Upper lobe of right lung (tissue), 1 donor: ENCODE data around the gene SP7. TPM values are rescaled to one million over a fixed set of nuclear protein-coding genes. Genes with fewer than 3 reads are reported as not detected.
"Not testable (repeated sequence)": the region's sequence is repeated elsewhere in the genome, so short reads cannot be mapped to it uniquely, and the experiment has no call there.

Experiments
- ATAC-seq: fragments of 200-7000 bp; cut with Tn5 transposase; one replicate; pipeline ENCODE4 v1.9.1; 2020; ENCODE audit warnings: mild to moderate bottlenecking, moderate library complexity
- DNase-seq: peaks from one replicate; pipeline ENCODE4 v3.0.0-alpha.2; 2020
- H3K27ac ChIP-seq: fragments of 200-600 bp; one replicate; pipeline ENCODE4 v1.8.0; 2022
- H3K27me3 ChIP-seq: fragments of 200-600 bp; one replicate; pipeline ENCODE4 v1.8.0; 2022; ENCODE audit warnings: mild to moderate bottlenecking
- H3K36me3 ChIP-seq: fragments of 200-600 bp; one replicate; pipeline ENCODE4 v1.8.0; 2022
- H3K4me1 ChIP-seq: fragments of 200-600 bp; one replicate; pipeline ENCODE4 v1.8.0; 2022
- H3K4me3 ChIP-seq: fragments of 200-600 bp; one replicate; pipeline ENCODE4 v1.8.0; 2022; ENCODE audit warnings: mild to moderate bottlenecking
- H3K9me3 ChIP-seq: fragments of 200-600 bp; one replicate; pipeline ENCODE4 v1.8.0; 2022
- intact Hi-C: fragments of 100-400 bp; cut with DNase I; formaldehyde crosslinking; loops from one replicate; pipeline ENCODE4 v1.11.0; 2022
- total RNA-seq: library from RNA; stranded (reverse); fragmentation: NEBNext Ultra II Directional; extraction: Animal tissue kit (Norgen Biotek cat#: 25700); gene quantifications from one replicate; pipeline ENCODE4 v1.2.1, GENCODE V29; 2021
- TF ChIP-seq, protein P1 (sequence below): fragments of 200-600 bp; IDR thresholded peaks from one replicate; pipeline ENCODE4 v1.8.0; 2022; ENCODE audit warnings: antibody characterized with exemption
- donor health status: DM: no; HTN: yes; CAD: no; lungs with severe emphysema.

Gene SP7
- total RNA-seq, 1 donor from 2014 or later, result not detected

DNA sequence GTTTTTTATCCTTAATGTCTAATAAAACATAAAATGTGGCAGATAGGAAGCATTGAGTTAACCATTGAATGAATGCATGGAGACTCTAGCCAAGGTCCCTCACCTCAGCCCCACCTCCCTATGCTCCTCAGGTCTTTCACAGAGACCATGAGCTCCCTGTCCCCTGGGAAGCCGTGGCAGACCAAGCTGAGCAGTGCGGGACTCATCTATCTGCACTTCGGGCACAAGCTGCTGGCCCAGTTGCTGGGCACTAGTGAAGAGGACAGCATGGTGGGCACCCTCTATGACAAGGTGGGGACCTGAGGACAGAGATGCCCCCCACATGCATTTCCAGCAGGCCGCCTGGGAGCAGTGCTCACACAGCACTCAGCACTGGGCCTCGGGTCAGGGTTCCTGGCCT, 33.3 kb downstream of the SP7 start:
- H3K9me3 ChIP-seq, result no peaks in the 10 kb centered on the region
- no peaks in the 10 kb centered on the region for H3K27me3 ChIP-seq
- no peak for ATAC-seq
- H3K36me3 ChIP-seq, result peaks cover 61% of the 10 kb centered on the region
- no peak for DNase-seq
- H3K27ac ChIP-seq, result no peak overlapping the region
- intact Hi-C loops, result no loop called here
- H3K4me3 ChIP-seq, result no peak overlapping the region
- peaks cover 21% of the 10 kb centered on the region for H3K4me1 ChIP-seq
- TF ChIP-seq, protein P1, sequence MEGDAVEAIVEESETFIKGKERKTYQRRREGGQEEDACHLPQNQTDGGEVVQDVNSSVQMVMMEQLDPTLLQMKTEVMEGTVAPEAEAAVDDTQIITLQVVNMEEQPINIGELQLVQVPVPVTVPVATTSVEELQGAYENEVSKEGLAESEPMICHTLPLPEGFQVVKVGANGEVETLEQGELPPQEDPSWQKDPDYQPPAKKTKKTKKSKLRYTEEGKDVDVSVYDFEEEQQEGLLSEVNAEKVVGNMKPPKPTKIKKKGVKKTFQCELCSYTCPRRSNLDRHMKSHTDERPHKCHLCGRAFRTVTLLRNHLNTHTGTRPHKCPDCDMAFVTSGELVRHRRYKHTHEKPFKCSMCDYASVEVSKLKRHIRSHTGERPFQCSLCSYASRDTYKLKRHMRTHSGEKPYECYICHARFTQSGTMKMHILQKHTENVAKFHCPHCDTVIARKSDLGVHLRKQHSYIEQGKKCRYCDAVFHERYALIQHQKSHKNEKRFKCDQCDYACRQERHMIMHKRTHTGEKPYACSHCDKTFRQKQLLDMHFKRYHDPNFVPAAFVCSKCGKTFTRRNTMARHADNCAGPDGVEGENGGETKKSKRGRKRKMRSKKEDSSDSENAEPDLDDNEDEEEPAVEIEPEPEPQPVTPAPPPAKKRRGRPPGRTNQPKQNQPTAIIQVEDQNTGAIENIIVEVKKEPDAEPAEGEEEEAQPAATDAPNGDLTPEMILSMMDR, result no peak

DNA sequence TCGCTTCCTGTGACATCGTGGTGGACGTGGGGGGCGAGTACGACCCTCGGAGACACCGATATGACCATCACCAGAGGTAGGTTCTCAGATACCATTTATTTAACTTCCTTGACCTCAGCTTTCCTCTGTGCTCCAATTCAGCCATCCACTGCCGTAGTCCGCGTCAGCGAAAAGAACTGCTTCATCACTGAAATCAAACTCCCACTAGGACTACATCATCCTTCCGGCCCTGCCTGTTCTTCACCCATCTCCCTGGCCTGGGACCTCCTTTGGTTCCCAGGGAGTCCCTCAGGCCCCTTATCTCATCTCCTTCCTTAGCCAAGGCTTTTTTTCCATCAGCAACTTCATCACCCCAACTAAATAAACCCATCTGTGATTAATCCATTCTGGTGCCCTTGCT, 36.0 kb downstream of the SP7 start:
- H3K27me3 ChIP-seq, result no peaks in the 10 kb centered on the region
- ATAC-seq (no peak), DNase-seq (no peak)
- H3K4me1 ChIP-seq, result peaks cover 39% of the 10 kb centered on the region
- peaks cover 37% of the 10 kb centered on the region for H3K36me3 ChIP-seq
- intact Hi-C loops, result no loop called here
- H3K4me3 ChIP-seq, result peak overlapping the region; percentile 69
- H3K9me3 ChIP-seq, result no peaks in the 10 kb centered on the region
- TF ChIP-seq, protein P1, result no peak
- peak overlapping the region; percentile 61 for H3K27ac ChIP-seq

DNA sequence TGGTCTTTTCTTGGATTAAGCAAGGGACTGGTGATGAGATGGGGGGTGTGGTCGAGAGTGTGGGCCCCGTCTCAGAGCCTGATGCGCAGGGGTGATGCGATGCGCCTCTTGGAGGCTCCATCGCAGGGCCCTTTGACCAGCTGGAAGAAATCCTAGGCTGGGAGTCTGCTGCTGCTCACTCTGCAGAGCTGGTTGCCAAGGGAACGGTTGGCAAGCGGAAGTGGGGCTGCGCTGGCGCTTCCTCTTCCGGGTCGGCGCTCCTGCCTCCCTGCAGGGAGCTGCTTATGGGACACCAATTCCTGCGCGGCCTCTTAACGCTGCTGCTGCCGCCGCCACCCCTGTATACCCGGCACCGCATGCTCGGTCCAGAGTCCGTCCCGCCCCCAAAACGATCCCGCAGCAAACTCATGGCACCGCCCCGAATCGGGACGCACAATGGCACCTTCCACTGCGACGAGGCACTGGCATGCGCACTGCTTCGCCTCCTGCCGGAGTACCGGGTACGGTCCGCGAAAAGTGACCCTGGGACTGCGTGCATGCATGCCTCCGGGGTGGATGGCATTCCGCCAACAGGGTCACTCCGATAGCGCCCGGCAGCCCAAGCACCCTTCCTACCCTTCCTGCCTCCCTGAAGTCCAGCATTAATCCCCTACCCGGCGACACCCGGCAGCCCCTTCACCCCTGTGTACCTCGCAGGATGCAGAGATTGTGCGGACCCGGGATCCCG, 36.5 kb downstream of the SP7 start, which contains the start of gene MYG1:
TSS of gene MYG1 (plus strand) at position 242 of the 727 bp plus-strand sequence. CDS start at position 285, 43 bp downstream.
- Histone ChIP-seq H3K27me3 (no peaks in the 10 kb centered on the region), H3K27ac (peak within 1 kb of the TSS; percentile 61), H3K9me3 (no peaks in the 10 kb centered on the region), H3K4me3 (peak within 1 kb of the TSS; percentile 69), H3K36me3 (peaks cover 35% of the 10 kb centered on the region), H3K4me1 (peaks cover 39% of the 10 kb centered on the region)
- TF ChIP-seq, protein P1, result peak; percentile 29
- intact Hi-C loops, result no loop called here
- ATAC-seq (peak; percentile 88), DNase-seq (peak; percentile 94)

DNA sequence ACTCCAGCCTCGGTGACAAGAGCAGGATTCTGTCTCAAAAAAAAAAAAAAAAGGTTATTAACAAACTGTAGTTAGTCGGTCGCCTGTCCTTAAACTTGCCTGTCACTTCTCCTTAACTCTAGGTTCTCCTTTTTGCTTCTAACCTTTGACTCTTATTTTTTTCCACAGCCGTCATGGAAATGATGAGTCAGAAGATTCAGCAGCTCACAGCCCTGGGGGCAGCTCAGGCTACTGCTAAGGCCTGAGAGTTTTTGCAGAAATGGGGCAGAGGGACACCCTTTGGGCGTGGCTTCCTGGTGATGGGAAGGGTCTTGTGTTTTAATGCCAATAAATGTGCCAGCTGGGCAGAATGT, 37.1 kb downstream of the SP7 start:
- intact Hi-C loops, result no loop called here
- DNase-seq, result no peak
- peaks cover 35% of the 10 kb centered on the region for H3K36me3 ChIP-seq
- peak overlapping the region; percentile 61 for H3K27ac ChIP-seq
- no peaks in the 10 kb centered on the region for H3K27me3 ChIP-seq
- no peaks in the 10 kb centered on the region for H3K9me3 ChIP-seq
- ATAC-seq, result peak; percentile 32
- TF ChIP-seq, protein P1, result no peak
- peaks cover 39% of the 10 kb centered on the region for H3K4me1 ChIP-seq
- peak overlapping the region; percentile 69 for H3K4me3 ChIP-seq

DNA sequence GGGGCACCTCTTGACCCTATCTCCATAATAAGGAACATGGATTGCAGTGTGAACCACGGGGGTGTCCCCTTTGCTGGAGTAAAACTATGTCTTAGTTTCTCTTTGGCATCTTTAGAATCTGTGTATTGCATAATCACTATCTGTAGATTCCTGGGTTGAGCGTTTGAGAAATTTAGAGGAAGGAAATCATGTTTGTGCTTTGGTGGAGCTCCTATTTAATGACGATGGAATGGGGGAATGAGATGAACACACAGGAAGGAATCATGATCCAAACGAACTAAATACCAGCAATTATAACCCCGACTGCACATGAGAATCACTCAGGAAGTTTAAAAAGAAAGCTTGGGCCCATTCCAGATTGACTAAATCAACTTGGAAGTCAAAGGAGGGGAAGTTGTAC, 38.0 kb downstream of the SP7 start:
- H3K4me1 ChIP-seq, result peaks cover 39% of the 10 kb centered on the region

DNA sequence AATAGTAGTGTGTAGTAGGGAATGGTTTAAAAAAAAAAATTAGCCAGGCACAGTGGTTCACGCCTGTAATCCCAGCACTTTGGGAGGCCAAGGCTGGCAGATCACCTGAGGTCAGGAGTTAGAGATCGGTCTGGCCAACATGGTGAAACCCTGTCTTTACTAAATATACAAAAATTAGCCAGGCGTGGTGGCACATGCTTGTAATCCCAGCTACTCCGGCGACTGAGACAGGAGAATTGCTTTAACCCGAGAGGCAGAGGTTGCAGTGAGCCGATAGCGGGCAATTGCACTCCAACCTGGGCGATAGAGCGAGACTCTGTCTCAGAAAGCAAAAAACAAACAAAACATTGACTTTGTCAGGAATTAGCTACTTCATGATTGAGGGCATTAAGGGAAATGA, 39.0 kb downstream of the SP7 start:
- H3K9me3 ChIP-seq, H3K4me3 ChIP-seq, DNase-seq, H3K27ac ChIP-seq, ATAC-seq, H3K27me3 ChIP-seq, intact Hi-C loops: not testable (repeated sequence)
- Histone ChIP-seq H3K36me3 (peaks cover 21% of the 10 kb centered on the region), H3K4me1 (peaks cover 39% of the 10 kb centered on the region)

More for the DNA sequence above, 38.0 kb downstream of the SP7 start:
- intact Hi-C loops, result no loop called here
- DNase-seq (no peak), ATAC-seq (no peak)
- H3K27ac ChIP-seq, result peak overlapping the region; percentile 61
- H3K27me3 ChIP-seq, result no peaks in the 10 kb centered on the region
- TF ChIP-seq, protein P1, result no peak
- H3K36me3 ChIP-seq, result peaks cover 31% of the 10 kb centered on the region
- no peaks in the 10 kb centered on the region for H3K9me3 ChIP-seq
- no peak overlapping the region for H3K4me3 ChIP-seq
